Vagina (tissue), 2 donors: ENCODE results near the gene TINCR. TPM values are rescaled to one million over a fixed set of nuclear protein-coding genes. Genes with fewer than 3 reads are reported as not detected.

Experiments
- DNase-seq, 2 donors: peaks; one replicate each; pipeline ENCODE4 v3.0.0-alpha.2; 2017; ENCODE audit errors: extremely low spot score in 2 of 2
- H3K27ac ChIP-seq: fragments of 200-600 bp; sonication (generic); one replicate; pipeline ENCODE4 v1.5.1; 2019
- H3K27me3 ChIP-seq: fragments of 200-600 bp; sonication (generic); one replicate; pipeline ENCODE4 v1.5.1; 2019
- H3K36me3 ChIP-seq, 2 donors: fragments of 200-600 bp; sonication (generic); one replicate each; pipeline ENCODE4 v1.5.1; 2017 to 2019
- H3K4me1 ChIP-seq: fragments of 200-600 bp; sonication (generic); one replicate; pipeline ENCODE4 v1.5.1; 2019
- H3K4me3 ChIP-seq, 2 donors: fragments of 200-600 bp; sonication (generic); 1 replicate in 1 of 2; 2 replicates in 1 of 2; pipeline ENCODE4 v1.5.1; 2016 to 2019
- H3K9me3 ChIP-seq: fragments of 200-600 bp; sonication (generic); one replicate; pipeline ENCODE4 v1.5.1; 2019
- POLR2A ChIP-seq, 2 donors: fragments of 450-650 bp; IDR thresholded peaks; one replicate each; pipeline ENCODE4 v1.6.1; 2017; ENCODE audit warnings: antibody characterized with exemption in 2 of 2, mild to moderate bottlenecking in 2 of 2, moderate library complexity in 2 of 2
- POLR2AphosphoS5 ChIP-seq, 2 donors: sonication (generic); formaldehyde crosslinking; IDR thresholded peaks; one replicate each; pipeline ENCODE4 v1.9.0; 2017; ENCODE audit warnings: antibody characterized with exemption in 2 of 2, mild to moderate bottlenecking in 2 of 2, low read depth in 1 of 2; ENCODE audit not compliant: insufficient read depth in 1 of 2
- intact Hi-C: fragments of 100-400 bp; cut with DNase I; formaldehyde crosslinking; loops from one replicate; pipeline ENCODE4 v1.15.1; 2023
- total RNA-seq: library from RNA; depleted of rRNA; stranded (reverse); fragments of >200 nt; gene quantifications from one replicate; pipeline ENCODE4 v1.2.3, GENCODE V29; 2016
- TF ChIP-seq, protein P1 (sequence below), 3 experiments: fragments of 450-650 bp in 2 of 3; fragments of 200-600 bp in 1 of 3; sonication (generic) in 1 of 3; IDR thresholded peaks; one replicate each; pipeline ENCODE4 v1.5.1; 2017 to 2019; ENCODE audit warnings: antibody characterized with exemption in 3 of 3, mild to moderate bottlenecking in 2 of 3, moderate library complexity in 2 of 3

Gene TINCR
- total RNA-seq, 1 donor from 2014 or later = 37.1 TPM

GRCh38 chr19:5554828-5555227 is 12.9 kb downstream of the TINCR start:
- no peak for TF ChIP-seq POLR2AphosphoS5 (IDR thresholded peaks at IDR 0.05; ENCODE audit: insufficient read depth in 1 of 2, low read depth in 1 of 2)
- TF ChIP-seq POLR2A (IDR thresholded peaks at IDR 0.05) = no peak
- TF ChIP-seq, protein P1, sequence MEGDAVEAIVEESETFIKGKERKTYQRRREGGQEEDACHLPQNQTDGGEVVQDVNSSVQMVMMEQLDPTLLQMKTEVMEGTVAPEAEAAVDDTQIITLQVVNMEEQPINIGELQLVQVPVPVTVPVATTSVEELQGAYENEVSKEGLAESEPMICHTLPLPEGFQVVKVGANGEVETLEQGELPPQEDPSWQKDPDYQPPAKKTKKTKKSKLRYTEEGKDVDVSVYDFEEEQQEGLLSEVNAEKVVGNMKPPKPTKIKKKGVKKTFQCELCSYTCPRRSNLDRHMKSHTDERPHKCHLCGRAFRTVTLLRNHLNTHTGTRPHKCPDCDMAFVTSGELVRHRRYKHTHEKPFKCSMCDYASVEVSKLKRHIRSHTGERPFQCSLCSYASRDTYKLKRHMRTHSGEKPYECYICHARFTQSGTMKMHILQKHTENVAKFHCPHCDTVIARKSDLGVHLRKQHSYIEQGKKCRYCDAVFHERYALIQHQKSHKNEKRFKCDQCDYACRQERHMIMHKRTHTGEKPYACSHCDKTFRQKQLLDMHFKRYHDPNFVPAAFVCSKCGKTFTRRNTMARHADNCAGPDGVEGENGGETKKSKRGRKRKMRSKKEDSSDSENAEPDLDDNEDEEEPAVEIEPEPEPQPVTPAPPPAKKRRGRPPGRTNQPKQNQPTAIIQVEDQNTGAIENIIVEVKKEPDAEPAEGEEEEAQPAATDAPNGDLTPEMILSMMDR (IDR thresholded peaks at IDR 0.05) = no peak
- Histone ChIP-seq H3K27me3 (no peaks in the 10 kb centered on the region), H3K4me1 (no peaks in the 10 kb centered on the region), H3K27ac (no peak overlapping the region), H3K9me3 (no peaks in the 10 kb centered on the region), H3K36me3 (no peaks in the 10 kb centered on the region), H3K4me3 (no peak overlapping the region)
- DNase-seq = no peak
- intact Hi-C loops = no loop called here

DNA sequence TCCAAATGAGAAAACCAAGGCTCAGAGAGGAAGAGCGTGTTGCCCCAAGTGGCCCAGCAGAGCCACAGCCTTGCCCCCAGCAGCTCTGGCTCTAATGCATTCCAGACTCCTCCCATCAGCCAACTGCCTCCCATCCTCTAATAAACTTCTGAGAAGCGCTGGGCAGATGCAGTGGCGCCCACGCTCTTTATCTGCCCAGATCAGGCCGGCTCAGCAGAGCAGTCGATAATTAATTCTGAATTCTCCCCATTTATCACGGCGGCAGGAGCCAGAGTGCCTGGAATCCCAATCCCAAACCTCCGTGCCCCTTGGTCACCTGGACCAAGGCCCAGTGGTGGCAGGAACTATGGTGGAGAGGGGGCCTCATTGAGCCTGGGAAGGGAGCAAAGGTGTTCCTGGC is 13.9 kb downstream of the TINCR start:
- Histone ChIP-seq H3K27me3 (no peaks in the 10 kb centered on the region), H3K4me3 (no peak overlapping the region), H3K27ac (no peak overlapping the region), H3K9me3 (no peaks in the 10 kb centered on the region), H3K4me1 (no peaks in the 10 kb centered on the region), H3K36me3 (no peaks in the 10 kb centered on the region)
- intact Hi-C loops = no loop called here
- no peak for DNase-seq
- TF ChIP-seq POLR2AphosphoS5 (IDR thresholded peaks at IDR 0.05; ENCODE audit: insufficient read depth in 1 of 2, low read depth in 1 of 2) (no peak), POLR2A (IDR thresholded peaks at IDR 0.05) (no peak)
- TF ChIP-seq, protein P1 (IDR thresholded peaks at IDR 0.05) = no peak

DNA sequence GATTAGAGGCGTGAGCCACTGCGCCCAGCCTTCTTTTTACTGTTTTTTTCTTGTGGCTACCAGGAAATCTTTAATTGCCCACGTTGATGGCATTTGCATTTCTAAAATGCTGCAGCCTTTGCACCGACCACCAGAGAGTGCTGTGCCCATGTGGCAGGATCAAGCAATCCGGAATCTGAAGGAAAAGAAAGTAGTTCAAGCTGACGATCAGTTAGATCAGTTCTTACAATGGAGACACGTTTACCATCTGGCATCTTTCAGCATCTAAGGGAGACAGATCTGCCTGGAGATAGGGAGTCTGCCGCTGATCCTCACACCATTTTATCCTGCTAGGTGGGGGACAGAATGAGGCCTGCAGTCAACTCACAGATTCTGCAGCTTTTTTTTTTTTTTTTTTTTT is 19.9 kb downstream of the TINCR start:
- TF ChIP-seq, protein P1 (IDR thresholded peaks at IDR 0.05) = no peak
- TF ChIP-seq POLR2A (IDR thresholded peaks at IDR 0.05) (no peak), POLR2AphosphoS5 (IDR thresholded peaks at IDR 0.05; ENCODE audit: insufficient read depth in 1 of 2, low read depth in 1 of 2) (no peak)
- H3K36me3 ChIP-seq = no peaks in the 10 kb centered on the region
- H3K4me3 ChIP-seq = no peak overlapping the region
- intact Hi-C loops = no loop called here
- no peaks in the 10 kb centered on the region for H3K4me1 ChIP-seq
- DNase-seq = no peak
- no peaks in the 10 kb centered on the region for H3K9me3 ChIP-seq
- no peak overlapping the region for H3K27ac ChIP-seq
- no peaks in the 10 kb centered on the region for H3K27me3 ChIP-seq

- TF ChIP-seq, protein P1 (IDR thresholded peaks at IDR 0.05) = no peak
- no peak for TF ChIP-seq POLR2AphosphoS5 (IDR thresholded peaks at IDR 0.05; ENCODE audit: insufficient read depth in 1 of 2, low read depth in 1 of 2)
- no peaks in the 10 kb centered on the region for H3K9me3 ChIP-seq
- no peak overlapping the region for H3K27ac ChIP-seq
- no peaks in the 10 kb centered on the region for H3K27me3 ChIP-seq
- no peaks in the 10 kb centered on the region for H3K36me3 ChIP-seq
- no peaks in the 10 kb centered on the region for H3K4me1 ChIP-seq
- H3K4me3 ChIP-seq = no peak overlapping the region
- intact Hi-C loops = no loop called here
- no peak for DNase-seq
These were observed 21.8 kb downstream of the TINCR start for GRCh38 chr19:5545984-5546383.

- H3K9me3 ChIP-seq = no peaks in the 10 kb centered on the region
- no peak overlapping the region for H3K4me3 ChIP-seq
- TF ChIP-seq POLR2A (IDR thresholded peaks at IDR 0.05) (no peak), POLR2AphosphoS5 (IDR thresholded peaks at IDR 0.05; ENCODE audit: insufficient read depth in 1 of 2, low read depth in 1 of 2) (no peak)
- TF ChIP-seq, protein P1 (IDR thresholded peaks at IDR 0.05) = no peak
- intact Hi-C loops = no loop called here
- H3K4me1 ChIP-seq = no peaks in the 10 kb centered on the region
- no peaks in the 10 kb centered on the region for H3K27me3 ChIP-seq
- no peak overlapping the region for H3K27ac ChIP-seq
- no peaks in the 10 kb centered on the region for H3K36me3 ChIP-seq
- no peak for DNase-seq
These were observed 22.7 kb downstream of the TINCR start for GRCh38 chr19:5545051-5545450.
